Naive B cell (primary cell): Measurements from ENCODE around the gene PRKCG. TPM values are rescaled to one million over a fixed set of nuclear protein-coding genes. Genes with fewer than 3 reads are reported as not detected.

ENCODE experiments used
- ATAC-seq, 2 donors: fragments of 150-1000 bp; cut with Tn5 transposase; 2 replicates each; pipeline ENCODE4 v1.10.0; 2021; ENCODE audit warnings: low read depth in 2 of 2, mild to moderate bottlenecking in 2 of 2, moderate library complexity in 2 of 2
- DNase-seq: peaks from one replicate; pipeline ENCODE4 v3.0.0; 2022
- H3K27ac Mint-ChIP-seq, 6 donors: one replicate each; pipeline ENCODE4 v1.8.0; 2020 to 2022; ENCODE audit warnings: mild to moderate bottlenecking in 6 of 6, mixed read lengths in 6 of 6, moderate library complexity in 5 of 6, inconsistent platforms in 2 of 6
- H3K27me3 Mint-ChIP-seq, 3 donors: one replicate each; pipeline ENCODE4 v1.8.0; 2021 to 2022; ENCODE audit warnings: mixed read lengths in 3 of 3, mild to moderate bottlenecking in 1 of 3
- H3K36me3 Mint-ChIP-seq, 2 donors: one replicate each; pipeline ENCODE4 v1.8.0; 2020 to 2022; ENCODE audit warnings: mixed read lengths in 2 of 2, inconsistent platforms in 1 of 2, mild to moderate bottlenecking in 1 of 2
- H3K4me1 Mint-ChIP-seq, 3 donors: one replicate each; pipeline ENCODE4 v1.8.0; 2020 to 2022; ENCODE audit warnings: mixed read lengths in 3 of 3, inconsistent platforms in 1 of 3, mild to moderate bottlenecking in 1 of 3, moderate library complexity in 1 of 3
- H3K4me3 Mint-ChIP-seq, 8 donors: one replicate each; pipeline ENCODE4 v1.8.0; 2020 to 2022; ENCODE audit warnings: mild to moderate bottlenecking in 8 of 8, mixed read lengths in 8 of 8, moderate library complexity in 8 of 8, inconsistent platforms in 2 of 8
- H3K9me3 Mint-ChIP-seq, 7 donors: one replicate each; pipeline ENCODE4 v1.8.0; 2020 to 2022; ENCODE audit warnings: mixed read lengths in 7 of 7, mild to moderate bottlenecking in 5 of 7, inconsistent platforms in 2 of 7, moderate library complexity in 1 of 7
- polyA plus RNA-seq, 6 donors: library from polyadenylated mRNA; unstranded; fragments of 300-500 nt; fragmentation: Illumina TruSeq; gene quantifications; one replicate each; pipeline ENCODE4 v1.2.3, GENCODE V29; 2021; ENCODE audit warnings: low read depth in 6 of 6

The PRKCG gene
- polyA plus RNA-seq, 6 donors from 2014 or later: 0.31 to 0.35 TPM; not detected in 4

DNA sequence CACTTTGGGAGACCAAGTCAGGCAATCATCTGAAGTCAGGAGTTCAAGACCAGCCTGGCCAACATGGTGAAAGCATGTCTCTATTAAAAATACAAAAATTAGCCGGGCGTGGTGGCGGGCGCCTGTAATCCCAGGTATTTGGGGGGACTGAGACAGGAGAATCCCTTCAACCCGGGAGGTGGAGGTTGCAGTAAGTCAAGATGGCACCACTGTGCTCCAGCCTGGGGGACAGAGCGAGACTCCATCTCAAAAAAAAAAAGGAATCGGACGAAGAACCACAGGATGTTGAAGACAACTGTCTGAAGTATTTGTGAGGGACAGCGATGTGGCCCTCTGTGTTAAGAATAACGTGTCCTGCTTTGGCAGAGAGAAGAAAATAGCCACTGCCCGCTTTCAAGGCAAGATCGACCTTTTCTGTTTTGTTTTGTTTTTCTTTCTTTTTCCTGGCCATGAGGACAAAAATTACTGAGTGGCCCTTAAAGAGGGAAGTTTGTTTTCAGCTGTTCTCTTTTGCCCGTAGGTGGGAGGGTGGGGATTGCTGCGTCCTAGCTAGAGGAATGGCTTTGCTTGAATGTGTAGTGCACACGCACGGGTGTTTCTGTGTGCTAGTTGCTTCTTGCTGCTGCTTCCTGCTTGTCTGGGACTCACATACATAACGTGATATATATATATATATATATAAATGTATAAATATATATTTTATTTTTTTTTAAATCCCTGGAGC is 6.2 kb upstream of the PRKCG start:
- no peaks in the 10 kb centered on the region for H3K27me3 Mint-ChIP-seq
- peaks cover 41 to 71% (median 57%) of the 10 kb centered on the region in 3 donors for H3K4me1 Mint-ChIP-seq
- H3K27ac Mint-ChIP-seq: peak overlapping the region in 4 of 6 donors; percentile 42 to 100 (median 78)
- DNase-seq (no peak), ATAC-seq (no peak)
- H3K4me3 Mint-ChIP-seq: peak overlapping the region in 3 of 8 donors; percentile 20 to 69 (median 68)
- peaks cover 21 to 26% of the 10 kb centered on the region in 2 donors for H3K36me3 Mint-ChIP-seq
- peaks cover 0 to 6% (median 0%) of the 10 kb centered on the region in 7 donors for H3K9me3 Mint-ChIP-seq

DNA sequence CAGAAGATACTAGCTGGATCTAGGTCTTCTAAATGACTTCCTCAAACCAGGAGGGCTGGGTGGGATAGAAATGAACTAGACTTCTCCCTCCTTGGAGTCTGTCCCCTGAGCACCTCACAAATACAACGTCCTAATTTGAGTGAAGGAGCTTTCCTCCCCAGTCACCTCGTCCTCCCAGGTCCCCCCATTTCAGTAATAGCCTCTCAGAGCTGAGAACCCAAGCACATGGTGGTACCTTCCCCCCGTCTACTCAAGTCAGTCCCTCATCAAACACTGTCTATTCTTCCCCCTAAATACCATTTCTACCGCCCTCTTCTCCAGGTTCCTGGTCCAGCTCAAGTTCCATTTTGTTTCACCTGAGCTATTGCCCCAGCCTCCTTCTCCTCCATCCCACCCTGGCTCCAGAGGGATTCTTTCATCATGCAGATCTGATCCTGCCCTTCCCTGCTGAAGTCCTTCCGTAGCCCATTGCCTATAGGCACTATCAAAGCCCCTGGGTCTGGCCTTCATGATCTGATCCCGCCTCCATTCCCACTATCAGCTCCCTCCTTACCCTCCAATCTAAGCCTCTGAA is 5.3 kb upstream of the PRKCG start:
- no peaks in the 10 kb centered on the region for H3K27me3 Mint-ChIP-seq
- H3K4me3 Mint-ChIP-seq: peak overlapping the region in 6 of 8 donors; percentile 27 to 79 (median 56)
- peaks cover 16 to 21% of the 10 kb centered on the region in 2 donors for H3K36me3 Mint-ChIP-seq
- DNase-seq (no peak), ATAC-seq (peak in 1 of 2 donors; percentile 3)
- peak overlapping the region; percentile 88 to 100 (median 92) for H3K27ac Mint-ChIP-seq
- peaks cover 33 to 62% (median 48%) of the 10 kb centered on the region in 3 donors for H3K4me1 Mint-ChIP-seq
- H3K9me3 Mint-ChIP-seq: peaks cover 0 to 6% (median 0%) of the 10 kb centered on the region in 7 donors

DNA sequence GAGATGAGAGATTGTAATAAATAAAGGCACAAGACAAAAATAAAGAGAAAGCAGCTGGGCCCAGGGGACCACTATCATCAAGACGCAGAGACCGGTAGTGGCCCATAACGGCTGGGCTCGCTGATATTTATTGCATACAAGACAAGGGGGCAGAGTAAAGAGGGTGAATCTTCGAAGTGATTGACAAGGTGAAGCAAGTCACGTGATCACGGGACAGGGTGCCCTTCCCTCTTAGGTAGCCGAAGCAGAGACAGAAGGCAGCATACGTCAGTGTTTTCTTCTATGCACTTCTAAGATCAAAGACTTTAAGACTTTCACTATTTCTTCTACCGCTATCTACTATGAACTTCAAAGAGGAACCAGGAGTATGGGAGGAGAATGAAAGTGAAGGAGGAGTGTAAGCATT is 4.6 kb upstream of the PRKCG start:
- DNase-seq: peak; percentile 60
- Mint-ChIP-seq H3K4me1 (peaks cover 32 to 58% (median 46%) of the 10 kb centered on the region in 3 donors), H3K36me3 (peaks cover 15 to 18% of the 10 kb centered on the region in 2 donors)

DNA sequence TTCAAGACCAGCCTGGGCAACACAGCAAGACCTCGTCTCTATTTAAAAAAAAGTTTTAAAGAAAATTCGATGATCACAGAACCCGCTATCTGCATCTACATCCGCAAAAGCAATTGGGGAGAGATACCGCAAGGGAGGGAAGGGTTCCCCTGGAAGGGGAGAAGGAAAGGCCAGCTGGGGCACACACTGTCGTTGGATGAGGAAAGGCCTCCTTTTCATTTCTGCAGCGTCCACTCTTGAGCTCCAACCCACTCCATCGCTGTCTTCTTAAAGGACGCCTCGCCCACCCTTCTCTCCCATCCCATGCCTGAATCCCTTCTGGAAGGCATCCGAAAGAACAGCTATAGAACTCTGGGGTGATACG is 3.2 kb upstream of the PRKCG start:
- H3K27ac Mint-ChIP-seq: peak overlapping the region in 5 of 6 donors; percentile 25 to 85 (median 56)
- H3K4me3 Mint-ChIP-seq: no peak overlapping the region

More for the DNA sequence above, 4.6 kb upstream of the PRKCG start:
- no peak for ATAC-seq
- peak overlapping the region; percentile 33 to 100 (median 91) for H3K27ac Mint-ChIP-seq
- H3K4me3 Mint-ChIP-seq: peak overlapping the region; percentile 27 to 79 (median 66)
- H3K27me3 Mint-ChIP-seq: peaks cover 0 to 2% (median 1%) of the 10 kb centered on the region in 3 donors
- H3K9me3 Mint-ChIP-seq: peaks cover 0 to 6% (median 0%) of the 10 kb centered on the region in 7 donors

DNA sequence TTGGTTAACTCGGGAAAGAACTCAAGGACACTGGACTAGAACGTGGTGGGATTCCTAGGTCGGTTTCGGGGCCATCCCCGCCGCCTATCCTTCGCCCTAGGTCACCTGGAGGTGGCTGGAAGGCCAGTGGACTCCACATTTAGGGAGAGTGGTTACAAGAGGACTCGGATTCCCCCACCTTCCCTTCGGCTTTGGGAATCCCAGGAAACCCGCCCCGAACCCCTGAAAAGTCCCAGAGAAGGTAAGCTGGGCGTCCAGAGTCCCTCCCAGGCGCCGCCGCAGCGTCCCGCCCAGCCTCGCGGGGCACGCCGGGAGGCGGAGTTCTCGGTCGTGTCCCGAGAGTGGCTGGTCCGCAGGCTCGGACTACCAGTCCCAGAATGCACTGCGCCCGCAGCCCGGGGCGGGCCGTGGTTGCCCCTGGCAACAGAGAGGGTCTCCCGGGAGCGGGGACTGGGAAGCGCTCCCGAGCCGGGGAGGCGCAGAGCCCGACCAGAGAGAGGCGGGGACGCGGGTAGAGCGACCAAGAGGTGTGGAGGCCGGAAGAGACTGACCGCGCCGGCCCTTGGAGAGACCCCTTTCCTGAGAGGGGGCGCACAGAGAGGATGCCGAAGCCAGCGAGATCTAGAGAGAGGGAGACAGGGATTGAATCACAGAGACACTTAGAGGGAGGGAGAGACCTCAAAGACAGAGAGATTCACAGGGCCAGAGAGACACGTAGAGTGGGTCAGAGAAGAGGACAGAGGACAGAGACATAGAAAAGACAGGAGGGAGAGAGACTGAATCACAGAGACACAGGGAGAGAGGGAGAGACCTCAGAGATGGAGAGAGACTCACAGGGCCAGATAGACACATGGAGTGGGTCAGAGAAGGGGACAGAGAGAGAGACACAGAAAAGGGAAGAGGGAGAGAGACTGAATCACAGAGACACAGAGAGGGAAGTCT is 2.6 kb upstream of the PRKCG start:
- H3K4me3 Mint-ChIP-seq: no peak overlapping the region
- peak; percentile 77 for DNase-seq
- H3K27ac Mint-ChIP-seq: peak overlapping the region in 4 of 6 donors; percentile 25 to 67 (median 43)
- H3K36me3 Mint-ChIP-seq: peaks cover 5 to 17% of the 10 kb centered on the region in 2 donors
- H3K27me3 Mint-ChIP-seq: peaks cover 9 to 22% (median 20%) of the 10 kb centered on the region in 3 donors
- peaks cover 29 to 52% (median 44%) of the 10 kb centered on the region in 3 donors for H3K4me1 Mint-ChIP-seq
- peaks cover 0 to 5% (median 0%) of the 10 kb centered on the region in 7 donors for H3K9me3 Mint-ChIP-seq
- peak; percentile 71 to 80 for ATAC-seq

More for the DNA sequence above, 3.2 kb upstream of the PRKCG start:
- ATAC-seq (no peak), DNase-seq (no peak)
- peaks cover 12 to 18% of the 10 kb centered on the region in 2 donors for H3K36me3 Mint-ChIP-seq
- H3K4me1 Mint-ChIP-seq: peaks cover 32 to 55% (median 48%) of the 10 kb centered on the region in 3 donors
- H3K9me3 Mint-ChIP-seq: peaks cover 0 to 6% (median 0%) of the 10 kb centered on the region in 7 donors
- peaks cover 3 to 15% (median 14%) of the 10 kb centered on the region in 3 donors for H3K27me3 Mint-ChIP-seq

DNA sequence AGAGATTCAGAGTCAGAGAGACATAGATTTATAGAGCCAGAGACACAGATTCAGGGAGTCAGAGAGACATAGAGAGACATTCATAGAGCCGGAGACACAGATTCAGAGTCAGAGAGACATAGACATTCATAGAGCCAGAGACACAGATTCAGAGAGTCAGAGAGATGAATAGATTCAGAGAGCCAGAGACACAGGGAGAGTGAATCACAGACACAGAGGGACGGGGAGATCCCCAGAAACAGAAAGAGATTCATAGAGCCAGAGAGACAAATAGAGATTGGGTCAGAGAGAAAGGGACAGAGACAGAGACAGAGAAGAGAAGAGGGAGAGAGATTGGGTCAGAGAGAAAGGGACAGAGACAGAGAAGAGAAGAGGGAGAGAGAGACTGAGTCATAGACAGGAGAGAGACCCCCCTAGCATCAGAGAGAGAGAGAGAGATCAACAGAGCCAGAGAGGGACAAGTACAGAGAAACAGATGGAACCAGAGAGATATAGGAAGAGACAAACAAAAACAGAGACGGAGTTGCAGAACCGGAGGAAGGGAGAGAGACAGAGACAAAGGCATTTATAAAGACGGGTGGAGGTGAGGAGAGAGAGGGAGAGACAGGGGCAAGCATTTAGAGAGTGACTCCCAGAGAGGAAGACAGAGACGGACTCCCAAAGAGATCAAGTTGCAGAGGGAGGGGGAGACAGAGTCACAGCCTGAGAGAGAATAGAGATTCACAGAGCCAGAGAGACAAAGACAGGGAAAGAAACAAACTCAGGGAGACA is 1.1 kb upstream of the PRKCG start:
- Mint-ChIP-seq H3K9me3 (no peaks in the 10 kb centered on the region), H3K27ac (no peak overlapping the region), H3K4me3 (no peak overlapping the region), H3K4me1 (peaks cover 23 to 45% (median 29%) of the 10 kb centered on the region in 3 donors), H3K36me3 (peaks cover 0 to 9% of the 10 kb centered on the region in 2 donors), H3K27me3 (peaks cover 12 to 31% (median 29%) of the 10 kb centered on the region in 3 donors)
- ATAC-seq: no peak
- DNase-seq: no peak

DNA sequence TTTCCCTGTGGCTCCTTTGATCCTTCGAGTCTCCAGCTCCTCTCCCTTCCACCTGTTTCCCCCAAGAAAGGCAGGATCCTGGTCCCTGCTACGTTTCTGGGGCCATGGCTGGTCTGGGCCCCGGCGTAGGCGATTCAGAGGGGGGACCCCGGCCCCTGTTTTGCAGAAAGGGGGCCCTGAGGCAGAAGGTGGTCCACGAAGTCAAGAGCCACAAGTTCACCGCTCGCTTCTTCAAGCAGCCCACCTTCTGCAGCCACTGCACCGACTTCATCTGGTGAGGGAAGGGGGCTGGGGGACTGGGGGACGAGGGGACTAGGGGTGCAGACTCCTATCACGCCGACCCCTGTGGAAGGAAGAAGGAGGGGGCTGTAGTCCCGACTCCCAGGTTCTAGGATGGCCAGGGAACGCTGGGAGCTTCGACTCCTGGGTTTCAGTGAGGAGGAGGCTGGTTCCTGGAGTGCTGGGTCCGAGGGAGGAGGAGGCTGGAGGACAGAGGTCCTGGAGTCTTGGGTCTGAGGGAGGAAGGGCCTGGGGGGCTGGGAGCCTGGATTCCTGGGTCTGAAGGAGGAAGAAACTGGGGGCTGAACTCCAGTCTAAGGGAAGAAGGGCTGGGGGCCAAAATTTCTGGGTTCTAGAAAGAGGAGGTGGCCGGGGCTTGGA is 524 bp downstream of the PRKCG start:
- Mint-ChIP-seq H3K4me1 (peaks cover 13 to 31% (median 20%) of the 10 kb centered on the region in 3 donors), H3K4me3 (peak overlapping the region in 6 of 8 donors; percentile 49 to 83 (median 74)), H3K36me3 (peaks cover 0 to 9% of the 10 kb centered on the region in 2 donors), H3K9me3 (no peaks in the 10 kb centered on the region), H3K27me3 (peaks cover 18 to 36% (median 29%) of the 10 kb centered on the region in 3 donors), H3K27ac (peak overlapping the region in 4 of 6 donors; percentile 42 to 87 (median 54))
- ATAC-seq (no peak), DNase-seq (no peak)

DNA sequence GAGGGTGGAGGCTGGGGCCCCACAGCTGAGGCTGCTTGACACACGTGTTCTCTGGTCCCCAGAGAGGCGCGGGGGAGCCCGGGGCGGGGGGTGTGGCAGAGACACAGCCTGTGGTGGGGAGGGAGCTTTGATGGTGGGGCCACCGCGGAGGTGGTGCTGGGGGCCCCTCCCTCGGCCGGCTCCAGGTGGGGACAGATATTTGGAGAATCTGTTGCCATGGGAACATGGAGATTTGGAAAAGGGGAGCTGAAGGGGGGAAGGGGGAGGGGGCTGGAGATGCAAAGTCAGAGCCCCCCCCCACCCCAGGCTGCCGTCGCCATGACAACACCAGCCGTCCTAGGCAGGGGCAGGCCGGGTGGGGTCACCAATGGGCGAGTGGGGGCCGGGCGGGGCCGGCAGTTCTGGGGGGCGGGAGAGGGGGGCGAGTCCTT is 1.2 kb downstream of the PRKCG start:
- Mint-ChIP-seq H3K9me3 (no peaks in the 10 kb centered on the region), H3K27me3 (peaks cover 24 to 36% (median 29%) of the 10 kb centered on the region in 3 donors), H3K27ac (peak overlapping the region in 2 of 6 donors; percentile 45 to 48), H3K36me3 (peaks cover 0 to 9% of the 10 kb centered on the region in 2 donors), H3K4me3 (peak overlapping the region in 5 of 8 donors; percentile 4 to 83 (median 62)), H3K4me1 (peaks cover 12 to 25% (median 18%) of the 10 kb centered on the region in 3 donors)
- peak; percentile 47 to 57 for ATAC-seq
- DNase-seq: peak; percentile 56

DNA sequence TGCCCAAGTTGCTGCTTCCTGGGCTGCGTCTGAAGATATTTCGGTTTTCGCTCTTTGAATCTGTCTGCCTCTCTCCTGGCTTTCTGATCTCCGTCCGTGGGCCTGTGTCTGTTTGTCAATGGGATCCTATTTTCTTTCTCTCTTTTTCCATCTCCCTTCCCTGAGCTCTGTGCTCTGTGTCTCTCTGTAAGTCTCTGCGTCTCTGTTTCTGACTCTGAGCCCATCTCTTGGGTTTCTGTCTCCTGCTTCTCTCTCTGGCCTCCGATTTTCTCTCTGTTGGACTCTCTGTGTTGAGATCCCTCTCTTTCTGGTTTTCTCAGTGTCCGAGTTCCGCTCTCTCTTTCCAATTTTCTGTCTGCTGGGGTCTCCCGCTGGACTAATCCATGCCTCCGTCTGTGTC is 1.7 kb downstream of the PRKCG start:
- Mint-ChIP-seq H3K27ac (peak overlapping the region in 4 of 6 donors; percentile 10 to 80 (median 58)), H3K9me3 (no peaks in the 10 kb centered on the region)

DNA sequence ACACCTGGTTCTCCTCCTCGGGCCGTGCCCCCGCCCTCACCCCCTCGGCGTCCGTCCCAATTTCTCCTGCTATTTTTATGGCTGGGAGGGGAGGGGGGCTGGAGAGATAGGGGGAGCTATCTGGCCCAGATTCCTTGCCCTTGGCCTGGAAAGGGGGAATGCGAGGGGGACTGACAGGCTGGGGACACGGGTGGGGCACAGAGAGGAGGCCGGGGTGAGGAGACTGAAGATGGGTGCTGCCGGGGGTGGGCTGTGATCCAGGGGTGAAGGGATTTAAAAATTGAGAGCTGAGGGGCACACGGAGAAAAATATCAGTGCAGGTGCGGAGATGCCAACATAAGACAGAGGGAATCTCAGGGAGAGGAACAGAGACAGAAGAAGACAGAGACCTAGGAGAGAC is 2.3 kb downstream of the PRKCG start:
- H3K9me3 Mint-ChIP-seq: no peaks in the 10 kb centered on the region
- H3K4me3 Mint-ChIP-seq: peak overlapping the region in 5 of 8 donors; percentile 35 to 80 (median 43)
- peaks cover 25 to 36% (median 29%) of the 10 kb centered on the region in 3 donors for H3K27me3 Mint-ChIP-seq
- no peak for ATAC-seq
- H3K27ac Mint-ChIP-seq: peak overlapping the region in 1 of 6 donors; percentile 48
- peaks cover 12 to 21% (median 18%) of the 10 kb centered on the region in 3 donors for H3K4me1 Mint-ChIP-seq
- H3K36me3 Mint-ChIP-seq: peaks cover 0 to 9% of the 10 kb centered on the region in 2 donors
- no peak for DNase-seq

More for the DNA sequence above, 1.7 kb downstream of the PRKCG start:
- DNase-seq (no peak), ATAC-seq (no peak)
- peaks cover 12 to 23% (median 18%) of the 10 kb centered on the region in 3 donors for H3K4me1 Mint-ChIP-seq
- peak overlapping the region; percentile 4 to 81 (median 60) for H3K4me3 Mint-ChIP-seq
- peaks cover 25 to 36% (median 29%) of the 10 kb centered on the region in 3 donors for H3K27me3 Mint-ChIP-seq
- peaks cover 0 to 9% of the 10 kb centered on the region in 2 donors for H3K36me3 Mint-ChIP-seq

- peaks cover 14 to 23% (median 18%) of the 10 kb centered on the region in 3 donors for H3K4me1 Mint-ChIP-seq
- no peaks in the 10 kb centered on the region for H3K9me3 Mint-ChIP-seq
- H3K4me3 Mint-ChIP-seq: peak overlapping the region in 2 of 8 donors; percentile 14 to 71
- no peak for DNase-seq
- H3K27me3 Mint-ChIP-seq: peaks cover 25 to 39% (median 29%) of the 10 kb centered on the region in 3 donors
- H3K36me3 Mint-ChIP-seq: peaks cover 0 to 9% of the 10 kb centered on the region in 2 donors
- no peak overlapping the region for H3K27ac Mint-ChIP-seq
- no peak for ATAC-seq
Observed at GRCh38 chr19:53885036-53885435, 3.0 kb downstream of the PRKCG start.
